SK-N-SH treated with all-trans-retinoic acid at 6 μM for 48 hours (cell line): ENCODE results near the gene SPATA2L.
"Not testable (repeated sequence)": the region's sequence is repeated elsewhere in the genome, so short reads cannot be mapped to it uniquely, and the experiment has no call there.

ENCODE experiments used
- ARNTL ChIP-seq: fragments of 450-650 bp; formaldehyde crosslinking; IDR thresholded peaks from 2 replicates; pipeline ENCODE4 v1.5.0; 2020; ENCODE audit warnings: low read depth, mild to moderate bottlenecking, moderate library complexity, borderline replicate concordance
- CSRNP3 ChIP-seq: fragments of 250-450 bp; sonication (Bioruptor Pico); IDR thresholded peaks from 2 replicates; pipeline ENCODE4 v1.5.1; 2021; ENCODE audit warnings: mild to moderate bottlenecking, moderate library complexity
- GLIS3 ChIP-seq: fragments of 250-450 bp; sonication (Bioruptor Pico); IDR thresholded peaks from 2 replicates; pipeline ENCODE4 v1.5.0; 2020; ENCODE audit warnings: mild to moderate bottlenecking, moderate library complexity
- ISL1 ChIP-seq: fragments of 250-450 bp; sonication (Bioruptor Pico); IDR thresholded peaks from 2 replicates; pipeline ENCODE4 v2.1.2; 2022; ENCODE audit warnings: mild to moderate bottlenecking, moderate library complexity
- SNAI2 ChIP-seq: fragments of 250-450 bp; sonication (Bioruptor Pico); IDR thresholded peaks from 2 replicates; pipeline ENCODE4 v1.5.0; 2020; ENCODE audit warnings: mild to moderate bottlenecking, moderate library complexity
- ZC3H10 ChIP-seq: fragments of 250-450 bp; sonication (Bioruptor Pico); IDR thresholded peaks from 2 replicates; pipeline ENCODE4 v1.5.1; 2021; ENCODE audit warnings: mild to moderate bottlenecking, moderate library complexity
- ZFP3 ChIP-seq: fragments of 250-450 bp; sonication (Bioruptor Pico); IDR thresholded peaks from 2 replicates; pipeline ENCODE4 v1.5.0; 2020; ENCODE audit warnings: mild to moderate bottlenecking, moderate library complexity
- ZFP30 ChIP-seq: fragments of 450-650 bp; formaldehyde crosslinking; IDR thresholded peaks from 2 replicates; pipeline ENCODE4 v1.5.0; 2022; ENCODE audit warnings: mild to moderate bottlenecking, moderate library complexity
- TF ChIP-seq, protein P1 (sequence below): fragments of 250-450 bp; sonication (Bioruptor Pico); IDR thresholded peaks from 2 replicates; pipeline ENCODE4 v1.5.0; 2020; ENCODE audit warnings: mild to moderate bottlenecking, moderate library complexity
- TF ChIP-seq, protein P2 (sequence below): fragments of 250-450 bp; sonication (Bioruptor Pico); IDR thresholded peaks from 2 replicates; pipeline ENCODE4 v1.5.1; 2020; ENCODE audit warnings: low read depth, mild to moderate bottlenecking, moderate library complexity
- TF ChIP-seq, protein P3 (sequence below): fragments of 250-450 bp; sonication (Bioruptor Pico); IDR thresholded peaks from 2 replicates; pipeline ENCODE4 v1.8.0; 2020; ENCODE audit warnings: mild to moderate bottlenecking, moderate library complexity, borderline replicate concordance

GRCh38 chr16:89667000-89667399 is 34.5 kb downstream of the SPATA2L start:
- not testable (repeated sequence) for TF ChIP-seq CSRNP3; SNAI2 (CRISPR knock-in tag); ZC3H10 (CRISPR knock-in tag); ZFP30 (CRISPR knock-in tag); ARNTL (CRISPR knock-in tag); GLIS3 (CRISPR knock-in tag); ISL1 (CRISPR knock-in tag); ZFP3 (CRISPR knock-in tag)
- TF ChIP-seq, protein P1, sequence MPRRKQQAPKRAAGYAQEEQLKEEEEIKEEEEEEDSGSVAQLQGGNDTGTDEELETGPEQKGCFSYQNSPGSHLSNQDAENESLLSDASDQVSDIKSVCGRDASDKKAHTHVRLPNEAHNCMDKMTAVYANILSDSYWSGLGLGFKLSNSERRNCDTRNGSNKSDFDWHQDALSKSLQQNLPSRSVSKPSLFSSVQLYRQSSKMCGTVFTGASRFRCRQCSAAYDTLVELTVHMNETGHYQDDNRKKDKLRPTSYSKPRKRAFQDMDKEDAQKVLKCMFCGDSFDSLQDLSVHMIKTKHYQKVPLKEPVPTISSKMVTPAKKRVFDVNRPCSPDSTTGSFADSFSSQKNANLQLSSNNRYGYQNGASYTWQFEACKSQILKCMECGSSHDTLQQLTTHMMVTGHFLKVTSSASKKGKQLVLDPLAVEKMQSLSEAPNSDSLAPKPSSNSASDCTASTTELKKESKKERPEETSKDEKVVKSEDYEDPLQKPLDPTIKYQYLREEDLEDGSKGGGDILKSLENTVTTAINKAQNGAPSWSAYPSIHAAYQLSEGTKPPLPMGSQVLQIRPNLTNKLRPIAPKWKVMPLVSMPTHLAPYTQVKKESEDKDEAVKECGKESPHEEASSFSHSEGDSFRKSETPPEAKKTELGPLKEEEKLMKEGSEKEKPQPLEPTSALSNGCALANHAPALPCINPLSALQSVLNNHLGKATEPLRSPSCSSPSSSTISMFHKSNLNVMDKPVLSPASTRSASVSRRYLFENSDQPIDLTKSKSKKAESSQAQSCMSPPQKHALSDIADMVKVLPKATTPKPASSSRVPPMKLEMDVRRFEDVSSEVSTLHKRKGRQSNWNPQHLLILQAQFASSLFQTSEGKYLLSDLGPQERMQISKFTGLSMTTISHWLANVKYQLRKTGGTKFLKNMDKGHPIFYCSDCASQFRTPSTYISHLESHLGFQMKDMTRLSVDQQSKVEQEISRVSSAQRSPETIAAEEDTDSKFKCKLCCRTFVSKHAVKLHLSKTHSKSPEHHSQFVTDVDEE (CRISPR knock-in tag) = not testable (repeated sequence)
- TF ChIP-seq, protein P2, sequence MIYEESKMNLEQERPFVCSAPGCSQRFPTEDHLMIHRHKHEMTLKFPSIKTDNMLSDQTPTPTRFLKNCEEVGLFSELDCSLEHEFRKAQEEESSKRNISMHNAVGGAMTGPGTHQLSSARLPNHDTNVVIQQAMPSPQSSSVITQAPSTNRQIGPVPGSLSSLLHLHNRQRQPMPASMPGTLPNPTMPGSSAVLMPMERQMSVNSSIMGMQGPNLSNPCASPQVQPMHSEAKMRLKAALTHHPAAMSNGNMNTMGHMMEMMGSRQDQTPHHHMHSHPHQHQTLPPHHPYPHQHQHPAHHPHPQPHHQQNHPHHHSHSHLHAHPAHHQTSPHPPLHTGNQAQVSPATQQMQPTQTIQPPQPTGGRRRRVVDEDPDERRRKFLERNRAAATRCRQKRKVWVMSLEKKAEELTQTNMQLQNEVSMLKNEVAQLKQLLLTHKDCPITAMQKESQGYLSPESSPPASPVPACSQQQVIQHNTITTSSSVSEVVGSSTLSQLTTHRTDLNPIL (CRISPR knock-in tag) = not testable (repeated sequence)
- TF ChIP-seq, protein P3, sequence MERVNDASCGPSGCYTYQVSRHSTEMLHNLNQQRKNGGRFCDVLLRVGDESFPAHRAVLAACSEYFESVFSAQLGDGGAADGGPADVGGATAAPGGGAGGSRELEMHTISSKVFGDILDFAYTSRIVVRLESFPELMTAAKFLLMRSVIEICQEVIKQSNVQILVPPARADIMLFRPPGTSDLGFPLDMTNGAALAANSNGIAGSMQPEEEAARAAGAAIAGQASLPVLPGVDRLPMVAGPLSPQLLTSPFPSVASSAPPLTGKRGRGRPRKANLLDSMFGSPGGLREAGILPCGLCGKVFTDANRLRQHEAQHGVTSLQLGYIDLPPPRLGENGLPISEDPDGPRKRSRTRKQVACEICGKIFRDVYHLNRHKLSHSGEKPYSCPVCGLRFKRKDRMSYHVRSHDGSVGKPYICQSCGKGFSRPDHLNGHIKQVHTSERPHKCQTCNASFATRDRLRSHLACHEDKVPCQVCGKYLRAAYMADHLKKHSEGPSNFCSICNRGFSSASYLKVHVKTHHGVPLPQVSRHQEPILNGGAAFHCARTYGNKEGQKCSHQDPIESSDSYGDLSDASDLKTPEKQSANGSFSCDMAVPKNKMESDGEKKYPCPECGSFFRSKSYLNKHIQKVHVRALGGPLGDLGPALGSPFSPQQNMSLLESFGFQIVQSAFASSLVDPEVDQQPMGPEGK (CRISPR knock-in tag) = not testable (repeated sequence)
